SK-N-SH (cell line): ENCODE measurements around the gene CDH4. TPM values are rescaled to one million over a fixed set of nuclear protein-coding genes. Genes with fewer than 3 reads are reported as not detected.

Experiments
- CTCF ChIA-PET: fragments of 300-600, 350-600 bp; formaldehyde crosslinking; extraction: SDS; loops from one replicate; lab custom pipeline; 2021; lab: Yijun Ruan, JAX
- POLR2A ChIA-PET: fragments of 350-600 bp; sonication (Branson Sonifier 250); formaldehyde crosslinking; extraction: SDS; loops from one replicate; lab custom pipeline; 2020; ENCODE audit warnings: antibody characterized with exemption, inconsistent platforms; lab: Yijun Ruan, JAX
- DNase-seq: peaks from one replicate; pipeline ENCODE4 v3.0.0; 2012
- H2AFZ ChIP-seq: fragments of 200-600 bp; sonication (generic); 2 replicates; pipeline ENCODE4 v1.8.1; 2016; ENCODE audit warnings: antibody characterized with exemption, mild to moderate bottlenecking, low read depth
- H3F3A ChIP-seq: fragments of 200-600 bp; sonication (generic); replicated peaks from 2 replicates; pipeline ENCODE3; 2016; ENCODE audit warnings: antibody characterized with exemption, mild to moderate bottlenecking; ENCODE audit not compliant: insufficient read depth
- H3K27ac ChIP-seq, 2 experiments: fragments of 200-500 bp in 1 of 2; fragments of 200-600 bp in 1 of 2; sonication (Bioruptor generic) in 1 of 2; sonication (generic), shearing (Covaris generic) in 1 of 2; 2 replicates each; pipeline versions ENCODE4 v1.5.1 to v1.6.1; 2014 to 2016; ENCODE audit warnings: low read depth in 2 of 2, inconsistent platforms in 1 of 2, low read length in 1 of 2, mild to moderate bottlenecking in 1 of 2, mixed read lengths in 1 of 2
- H3K27me3 ChIP-seq: fragments of 200-600 bp; sonication (generic), shearing (Covaris generic); 2 replicates; pipeline ENCODE4 v1.6.1; 2016; ENCODE audit warnings: mixed run types; ENCODE audit not compliant: insufficient read depth
- H3K36me3 ChIP-seq, 2 experiments: fragments of 200-500 bp in 1 of 2; fragments of 200-600 bp in 1 of 2; sonication (Bioruptor generic) in 1 of 2; sonication (generic) in 1 of 2; replicated peaks in 1 of 2; 2 replicates each; pipeline versions ENCODE3 to v1.5.1; 2014 to 2016; ENCODE audit warnings: low read length in 1 of 2, mild to moderate bottlenecking in 1 of 2; ENCODE audit not compliant: insufficient read depth in 2 of 2, control insufficient read depth in 1 of 2
- H3K4me1 ChIP-seq, 2 experiments: fragments of 200-500 bp in 1 of 2; fragments of 200-600 bp in 1 of 2; sonication (Bioruptor generic) in 1 of 2; sonication (generic), shearing (Covaris generic) in 1 of 2; 2 replicates each; pipeline versions ENCODE4 v1.5.1 to v1.6.1; 2014 to 2016; ENCODE audit warnings: low read depth in 1 of 2, low read length in 1 of 2, mixed run types in 1 of 2; ENCODE audit not compliant: insufficient read depth in 2 of 2, control insufficient read depth in 1 of 2
- H3K4me2 ChIP-seq: fragments of 200-600 bp; sonication (generic), shearing (Covaris generic); 2 replicates; pipeline ENCODE4 v1.6.1; 2017; ENCODE audit warnings: mixed run types
- H3K4me3 ChIP-seq, 2 experiments: fragments of 200-500 bp in 1 of 2; fragments of 200-600 bp in 1 of 2; sonication (Bioruptor generic) in 1 of 2; sonication (generic), shearing (Covaris generic) in 1 of 2; 2 replicates each; pipeline versions ENCODE4 v1.5.1 to v1.8.1; 2014 to 2016; ENCODE audit warnings: low read depth in 2 of 2, inconsistent platforms in 1 of 2, low read length in 1 of 2, mild to moderate bottlenecking in 1 of 2, mixed read lengths in 1 of 2, moderate library complexity in 1 of 2
- H3K79me2 ChIP-seq: fragments of 200-600 bp; sonication (generic); 2 replicates; pipeline ENCODE4 v1.8.1; 2017; ENCODE audit warnings: mild to moderate bottlenecking; ENCODE audit not compliant: insufficient read depth
- H3K9ac ChIP-seq: fragments of 200-600 bp; sonication (generic); 2 replicates; pipeline ENCODE4 v1.6.1; 2017; ENCODE audit warnings: mixed run types
- H3K9me2 ChIP-seq: fragments of 200-600 bp; sonication (generic); 2 replicates; pipeline ENCODE4 v1.6.1; 2017; ENCODE audit warnings: mixed run types
- H3K9me3 ChIP-seq: fragments of 200-600 bp; sonication (generic); 2 replicates; pipeline ENCODE4 v1.6.1; 2017; ENCODE audit warnings: mixed run types, mild to moderate bottlenecking, moderate library complexity
- H4K20me1 ChIP-seq: fragments of 200-600 bp; sonication (generic); 2 replicates; pipeline ENCODE4 v1.6.1; 2017; ENCODE audit warnings: mild to moderate bottlenecking, mixed run types; ENCODE audit not compliant: insufficient read depth
- ELF1 ChIP-seq: IDR thresholded peaks from 2 replicates; pipeline ENCODE4 v1.4.0; 2012
- EP300 ChIP-seq, 2 experiments: IDR thresholded peaks; 2 replicates each; pipeline versions ENCODE4 v1.4.0 to v1.6.1; 2012; ENCODE audit warnings: borderline replicate concordance in 1 of 2, low read depth in 1 of 2, low read length in 1 of 2
- EZH2phosphoT487 ChIP-seq: fragments of 200-600 bp; sonication (generic); IDR thresholded peaks from 2 replicates; pipeline ENCODE4 v1.6.1; 2017; ENCODE audit warnings: low read depth, mixed run types, mild to moderate bottlenecking, antibody characterized with exemption, moderate library complexity, borderline replicate concordance
- FOXJ3 ChIP-seq: sonication (generic); formaldehyde crosslinking; IDR thresholded peaks from 2 replicates; pipeline ENCODE4 v1.5.1; 2020; ENCODE audit warnings: mild to moderate bottlenecking, missing genetic modification reagents
- FOXM1 ChIP-seq: IDR thresholded peaks from 2 replicates; pipeline ENCODE4 v1.4.0; 2012; ENCODE audit warnings: low read depth, mild to moderate bottlenecking
- GATA2 ChIP-seq: sonication (generic); formaldehyde crosslinking; IDR thresholded peaks from 2 replicates; pipeline ENCODE4 v1.5.0; 2020; ENCODE audit warnings: mild to moderate bottlenecking, missing genetic modification reagents
- MEF2A ChIP-seq: IDR thresholded peaks from 2 replicates; pipeline ENCODE4 v1.4.0; 2012; ENCODE audit warnings: low read depth, borderline replicate concordance
- NRF1 ChIP-seq: IDR thresholded peaks from 2 replicates; pipeline ENCODE4 v1.6.1; 2012; ENCODE audit warnings: low read depth, mild to moderate bottlenecking, low read length
- POLR2AphosphoS5 ChIP-seq: IDR thresholded peaks from 2 replicates; pipeline ENCODE4 v1.6.1; 2012; ENCODE audit warnings: low read depth, low read length
- RAD21 ChIP-seq: IDR thresholded peaks from 2 replicates; pipeline ENCODE4 v1.6.1; 2012; ENCODE audit warnings: mild to moderate bottlenecking, low read length
- RXRA ChIP-seq: IDR thresholded peaks from 2 replicates; pipeline ENCODE4 v1.4.0; 2012; ENCODE audit warnings: low read depth, mild to moderate bottlenecking, borderline replicate concordance
- SMC3 ChIP-seq: IDR thresholded peaks from 2 replicates; pipeline ENCODE4 v1.6.1; 2012; ENCODE audit warnings: low read depth, low read length, improper control_type of control experiment
- TAF1 ChIP-seq: IDR thresholded peaks from 2 replicates; pipeline ENCODE4 v1.6.1; 2012; ENCODE audit warnings: low read depth, mild to moderate bottlenecking, low read length, moderate library complexity, borderline replicate concordance
- TCF12 ChIP-seq: IDR thresholded peaks from 2 replicates; pipeline ENCODE4 v1.4.0; 2012
- YY1 ChIP-seq: IDR thresholded peaks from 2 replicates; pipeline ENCODE4 v1.4.0; 2012; ENCODE audit warnings: low read depth, mild to moderate bottlenecking
- WGBS: methylation state at CpG from one replicate; pipeline ENCODE4 v1.1.6; 2017; ENCODE audit warnings: low lambda C conversion rate; 5-methylcytosine and 5-hydroxymethylcytosine counted together
- polyA plus RNA-seq, 3 experiments: library from polyadenylated mRNA; depleted of rRNA; stranded (reverse); fragments of >200 nt; gene quantifications; 2 replicates each; pipeline ENCODE4 v1.2.3, GENCODE V29; 2012
- TF ChIP-seq, protein P1 (sequence below): IDR thresholded peaks from 2 replicates; pipeline ENCODE4; 2012
- TF ChIP-seq, protein P2 (sequence below): fragments of 200-600 bp; sonication (generic); IDR thresholded peaks from 2 replicates; pipeline ENCODE4 v1.6.1; 2017; ENCODE audit warnings: antibody characterized with exemption, mild to moderate bottlenecking, moderate library complexity
- TF ChIP-seq, protein P3 (sequence below): IDR thresholded peaks from 2 replicates; pipeline ENCODE4 v1.4.0; 2012; ENCODE audit warnings: low read depth, borderline replicate concordance
- TF ChIP-seq, protein P4 (sequence below): IDR thresholded peaks from 2 replicates; pipeline ENCODE4 v1.4.0; 2012; ENCODE audit warnings: low read depth, borderline replicate concordance
- TF ChIP-seq, protein P5 (sequence below): IDR thresholded peaks from 2 replicates; pipeline ENCODE4 v1.6.1; 2012; ENCODE audit warnings: mild to moderate bottlenecking, low read depth, low read length, moderate library complexity

CDH4 gene
- polyA plus RNA-seq, 1 of the 3 experiments (the other 2 are of a cell fraction) = not detected

DNA sequence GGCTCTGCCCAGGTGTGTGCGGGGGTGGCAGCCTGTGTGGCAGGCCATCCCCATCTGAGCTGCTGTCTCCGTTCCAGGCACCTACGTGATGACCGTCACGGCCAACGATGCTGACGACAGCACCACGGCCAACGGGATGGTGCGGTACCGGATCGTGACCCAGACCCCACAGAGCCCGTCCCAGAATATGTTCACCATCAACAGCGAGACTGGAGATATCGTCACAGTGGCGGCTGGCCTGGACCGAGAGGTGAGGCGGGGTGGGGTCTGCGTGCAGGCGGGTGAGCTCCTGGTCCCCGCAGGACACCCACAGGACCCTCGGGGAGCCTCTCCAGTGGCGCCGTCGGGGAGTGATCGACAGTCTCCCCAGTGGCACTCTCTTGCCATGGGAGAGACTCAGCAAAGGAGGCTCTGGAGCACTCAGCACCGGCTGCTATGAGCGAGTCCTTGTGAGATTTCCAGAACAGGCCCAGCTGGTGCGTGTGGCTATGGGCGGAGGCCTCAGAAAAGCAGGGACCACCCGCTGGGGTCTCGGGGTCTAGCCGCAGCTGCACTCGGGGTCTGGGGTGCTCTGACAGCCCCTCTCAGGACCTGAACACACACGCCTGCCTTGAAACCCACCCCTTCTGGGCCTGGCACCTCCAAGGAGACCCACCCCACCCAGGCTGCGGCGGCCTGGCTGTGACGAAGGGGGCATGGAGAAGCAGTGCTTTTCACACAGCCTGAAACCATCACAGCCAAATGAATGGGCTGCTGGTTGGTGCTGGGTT, 621.8 kb downstream of the CDH4 start:
- Histone ChIP-seq H3K36me3 (no peaks in the 10 kb centered on the region), H3K9ac (no peak overlapping the region), H3K9me2 (no peaks in the 10 kb centered on the region), H3K4me1 (no peaks in the 10 kb centered on the region), H3K9me3 (0 out of 2 replicates have a peak, but pooled peaks cover 4% of the 10 kb centered on the region), H3K4me3 (no peak overlapping the region), H3K27me3 (no peaks in the 10 kb centered on the region), H4K20me1 (no peaks in the 10 kb centered on the region)
- ChIA-PET CTCF (interaction anchor here (1.3 to 1.9 kb wide), 2 partner anchors 9 to 23 kb away, joined by 3 to 5 read pairs; no protein-coding TSS in a partner anchor), POLR2A (no interaction called here)
- DNase-seq = no peak
- 73% methylated on average over 16 of the region's 38 CpGs for WGBS
- TF ChIP-seq SMC3 = no peak
- no peak for TF ChIP-seq POLR2AphosphoS5
- TF ChIP-seq FOXJ3 (CRISPR knock-in tag) = no peak
- TF ChIP-seq, protein P1, sequence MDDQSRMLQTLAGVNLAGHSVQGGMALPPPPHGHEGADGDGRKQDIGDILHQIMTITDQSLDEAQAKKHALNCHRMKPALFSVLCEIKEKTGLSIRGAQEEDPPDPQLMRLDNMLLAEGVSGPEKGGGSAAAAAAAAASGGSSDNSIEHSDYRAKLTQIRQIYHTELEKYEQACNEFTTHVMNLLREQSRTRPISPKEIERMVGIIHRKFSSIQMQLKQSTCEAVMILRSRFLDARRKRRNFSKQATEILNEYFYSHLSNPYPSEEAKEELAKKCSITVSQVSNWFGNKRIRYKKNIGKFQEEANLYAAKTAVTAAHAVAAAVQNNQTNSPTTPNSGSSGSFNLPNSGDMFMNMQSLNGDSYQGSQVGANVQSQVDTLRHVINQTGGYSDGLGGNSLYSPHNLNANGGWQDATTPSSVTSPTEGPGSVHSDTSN = no peak
- no peak for TF ChIP-seq NRF1
- TF ChIP-seq TCF12 = no peak
- TF ChIP-seq, protein P2, sequence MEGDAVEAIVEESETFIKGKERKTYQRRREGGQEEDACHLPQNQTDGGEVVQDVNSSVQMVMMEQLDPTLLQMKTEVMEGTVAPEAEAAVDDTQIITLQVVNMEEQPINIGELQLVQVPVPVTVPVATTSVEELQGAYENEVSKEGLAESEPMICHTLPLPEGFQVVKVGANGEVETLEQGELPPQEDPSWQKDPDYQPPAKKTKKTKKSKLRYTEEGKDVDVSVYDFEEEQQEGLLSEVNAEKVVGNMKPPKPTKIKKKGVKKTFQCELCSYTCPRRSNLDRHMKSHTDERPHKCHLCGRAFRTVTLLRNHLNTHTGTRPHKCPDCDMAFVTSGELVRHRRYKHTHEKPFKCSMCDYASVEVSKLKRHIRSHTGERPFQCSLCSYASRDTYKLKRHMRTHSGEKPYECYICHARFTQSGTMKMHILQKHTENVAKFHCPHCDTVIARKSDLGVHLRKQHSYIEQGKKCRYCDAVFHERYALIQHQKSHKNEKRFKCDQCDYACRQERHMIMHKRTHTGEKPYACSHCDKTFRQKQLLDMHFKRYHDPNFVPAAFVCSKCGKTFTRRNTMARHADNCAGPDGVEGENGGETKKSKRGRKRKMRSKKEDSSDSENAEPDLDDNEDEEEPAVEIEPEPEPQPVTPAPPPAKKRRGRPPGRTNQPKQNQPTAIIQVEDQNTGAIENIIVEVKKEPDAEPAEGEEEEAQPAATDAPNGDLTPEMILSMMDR = no peak
- TF ChIP-seq RAD21 = no peak
- TF ChIP-seq, protein P3, sequence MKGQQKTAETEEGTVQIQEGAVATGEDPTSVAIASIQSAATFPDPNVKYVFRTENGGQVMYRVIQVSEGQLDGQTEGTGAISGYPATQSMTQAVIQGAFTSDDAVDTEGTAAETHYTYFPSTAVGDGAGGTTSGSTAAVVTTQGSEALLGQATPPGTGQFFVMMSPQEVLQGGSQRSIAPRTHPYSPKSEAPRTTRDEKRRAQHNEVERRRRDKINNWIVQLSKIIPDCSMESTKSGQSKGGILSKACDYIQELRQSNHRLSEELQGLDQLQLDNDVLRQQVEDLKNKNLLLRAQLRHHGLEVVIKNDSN = no peak
- TF ChIP-seq RXRA = no peak
- TF ChIP-seq YY1 = no peak
- TF ChIP-seq FOXM1 = no peak
- TF ChIP-seq, protein P4, sequence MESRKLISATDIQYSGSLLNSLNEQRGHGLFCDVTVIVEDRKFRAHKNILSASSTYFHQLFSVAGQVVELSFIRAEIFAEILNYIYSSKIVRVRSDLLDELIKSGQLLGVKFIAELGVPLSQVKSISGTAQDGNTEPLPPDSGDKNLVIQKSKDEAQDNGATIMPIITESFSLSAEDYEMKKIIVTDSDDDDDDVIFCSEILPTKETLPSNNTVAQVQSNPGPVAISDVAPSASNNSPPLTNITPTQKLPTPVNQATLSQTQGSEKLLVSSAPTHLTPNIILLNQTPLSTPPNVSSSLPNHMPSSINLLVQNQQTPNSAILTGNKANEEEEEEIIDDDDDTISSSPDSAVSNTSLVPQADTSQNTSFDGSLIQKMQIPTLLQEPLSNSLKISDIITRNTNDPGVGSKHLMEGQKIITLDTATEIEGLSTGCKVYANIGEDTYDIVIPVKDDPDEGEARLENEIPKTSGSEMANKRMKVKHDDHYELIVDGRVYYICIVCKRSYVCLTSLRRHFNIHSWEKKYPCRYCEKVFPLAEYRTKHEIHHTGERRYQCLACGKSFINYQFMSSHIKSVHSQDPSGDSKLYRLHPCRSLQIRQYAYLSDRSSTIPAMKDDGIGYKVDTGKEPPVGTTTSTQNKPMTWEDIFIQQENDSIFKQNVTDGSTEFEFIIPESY = no peak
- no peak for TF ChIP-seq GATA2 (CRISPR knock-in tag)
- TF ChIP-seq MEF2A = no peak
- TF ChIP-seq, protein P5, sequence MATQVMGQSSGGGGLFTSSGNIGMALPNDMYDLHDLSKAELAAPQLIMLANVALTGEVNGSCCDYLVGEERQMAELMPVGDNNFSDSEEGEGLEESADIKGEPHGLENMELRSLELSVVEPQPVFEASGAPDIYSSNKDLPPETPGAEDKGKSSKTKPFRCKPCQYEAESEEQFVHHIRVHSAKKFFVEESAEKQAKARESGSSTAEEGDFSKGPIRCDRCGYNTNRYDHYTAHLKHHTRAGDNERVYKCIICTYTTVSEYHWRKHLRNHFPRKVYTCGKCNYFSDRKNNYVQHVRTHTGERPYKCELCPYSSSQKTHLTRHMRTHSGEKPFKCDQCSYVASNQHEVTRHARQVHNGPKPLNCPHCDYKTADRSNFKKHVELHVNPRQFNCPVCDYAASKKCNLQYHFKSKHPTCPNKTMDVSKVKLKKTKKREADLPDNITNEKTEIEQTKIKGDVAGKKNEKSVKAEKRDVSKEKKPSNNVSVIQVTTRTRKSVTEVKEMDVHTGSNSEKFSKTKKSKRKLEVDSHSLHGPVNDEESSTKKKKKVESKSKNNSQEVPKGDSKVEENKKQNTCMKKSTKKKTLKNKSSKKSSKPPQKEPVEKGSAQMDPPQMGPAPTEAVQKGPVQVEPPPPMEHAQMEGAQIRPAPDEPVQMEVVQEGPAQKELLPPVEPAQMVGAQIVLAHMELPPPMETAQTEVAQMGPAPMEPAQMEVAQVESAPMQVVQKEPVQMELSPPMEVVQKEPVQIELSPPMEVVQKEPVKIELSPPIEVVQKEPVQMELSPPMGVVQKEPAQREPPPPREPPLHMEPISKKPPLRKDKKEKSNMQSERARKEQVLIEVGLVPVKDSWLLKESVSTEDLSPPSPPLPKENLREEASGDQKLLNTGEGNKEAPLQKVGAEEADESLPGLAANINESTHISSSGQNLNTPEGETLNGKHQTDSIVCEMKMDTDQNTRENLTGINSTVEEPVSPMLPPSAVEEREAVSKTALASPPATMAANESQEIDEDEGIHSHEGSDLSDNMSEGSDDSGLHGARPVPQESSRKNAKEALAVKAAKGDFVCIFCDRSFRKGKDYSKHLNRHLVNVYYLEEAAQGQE = no peak
- TF ChIP-seq EP300 (IDR thresholded peaks at IDR 0.05; ENCODE audit: borderline replicate concordance in 1 of 2, low read depth in 1 of 2, low read length in 1 of 2) = no peak
- TF ChIP-seq ELF1 = no peak
- no peak for TF ChIP-seq EZH2phosphoT487
- TF ChIP-seq TAF1 = no peak
- TF ChIP-seq, all 33 proteins: peak for 0
- no peaks in the 10 kb centered on the region for H3F3A ChIP-seq
- H3K4me2 ChIP-seq = no peak overlapping the region
- no peak overlapping the region for H3K27ac ChIP-seq
- H2AFZ ChIP-seq = no peak overlapping the region
- no peaks in the 10 kb centered on the region for H3K79me2 ChIP-seq
